GM18873 (cell line): Measurements from ENCODE around the gene LDB2.
A peak's percentile ranks its signal among the peaks of the same experiment; 100 is the strongest.
"Not testable (repeated sequence)": the region's sequence is repeated elsewhere in the genome, so short reads cannot be mapped to it uniquely, and the experiment has no call there.

Experiments
- ATAC-seq: cut with Tn5 transposase; IDR thresholded peaks from one replicate; pipeline ENCODE4 v1.9.1; 2021; ENCODE audit warnings: mild to moderate bottlenecking, moderate library complexity, moderate number of reproducible peaks; ENCODE audit not compliant: unreplicated experiment, low FRiP score

Gene LDB2

GRCh38 chr4:16897991-16898827 lies at the start of gene LDB2:
Gene LDB2, minus strand, starts transcription at chr4:16898645.
- ATAC-seq = no peak

- ATAC-seq = no peak
Measured at GRCh38 chr4:16942491-16942890, 44.0 kb upstream of the LDB2 start.

GRCh38 chr4:16939178-16939577 lies 40.7 kb upstream of the LDB2 start:
- ATAC-seq = no peak

GRCh38 chr4:16938512-16939040 lies 40.1 kb upstream of the LDB2 start:
- ATAC-seq = no peak

- no peak for ATAC-seq
Measured at GRCh38 chr4:16931339-16932305, 33.2 kb upstream of the LDB2 start.

- no peak for ATAC-seq
Measured at GRCh38 chr4:16926214-16926613, 27.8 kb upstream of the LDB2 start.

GRCh38 chr4:16918716-16919115 lies 20.3 kb upstream of the LDB2 start:
- not testable (repeated sequence) for ATAC-seq

GRCh38 chr4:16916719-16917337 lies 18.4 kb upstream of the LDB2 start:
- ATAC-seq = peak; percentile 96

GRCh38 chr4:16916031-16916430 lies 17.6 kb upstream of the LDB2 start:
- ATAC-seq = no peak

GRCh38 chr4:16914208-16914607 lies 15.8 kb upstream of the LDB2 start:
- no peak for ATAC-seq

GRCh38 chr4:16912896-16913295 lies 14.5 kb upstream of the LDB2 start:
- ATAC-seq = no peak

GRCh38 chr4:16909281-16909680 lies 10.8 kb upstream of the LDB2 start:
- ATAC-seq = no peak

GRCh38 chr4:16908377-16909021 lies 10.1 kb upstream of the LDB2 start:
- no peak for ATAC-seq

- no peak for ATAC-seq
Measured at GRCh38 chr4:16900325-16900724, 1.9 kb upstream of the LDB2 start.

GRCh38 chr4:16896881-16897750 lies 1.3 kb downstream of the LDB2 start:
- no peak for ATAC-seq

GRCh38 chr4:16894406-16894805 lies 4.0 kb downstream of the LDB2 start:
- ATAC-seq = no peak

- ATAC-seq = no peak
Measured at GRCh38 chr4:16893141-16893651, 5.2 kb downstream of the LDB2 start.

GRCh38 chr4:16890651-16891050 lies 7.8 kb downstream of the LDB2 start:
- no peak for ATAC-seq

- ATAC-seq = no peak
Measured at GRCh38 chr4:16889945-16890344, 8.5 kb downstream of the LDB2 start.
